ENCODE data around the gene HADH.

Gene HADH

GRCh38 chr4:108081256-108081655 is 91.6 kb downstream of the HADH start:
- TF ChIP-seq, protein P1, sequence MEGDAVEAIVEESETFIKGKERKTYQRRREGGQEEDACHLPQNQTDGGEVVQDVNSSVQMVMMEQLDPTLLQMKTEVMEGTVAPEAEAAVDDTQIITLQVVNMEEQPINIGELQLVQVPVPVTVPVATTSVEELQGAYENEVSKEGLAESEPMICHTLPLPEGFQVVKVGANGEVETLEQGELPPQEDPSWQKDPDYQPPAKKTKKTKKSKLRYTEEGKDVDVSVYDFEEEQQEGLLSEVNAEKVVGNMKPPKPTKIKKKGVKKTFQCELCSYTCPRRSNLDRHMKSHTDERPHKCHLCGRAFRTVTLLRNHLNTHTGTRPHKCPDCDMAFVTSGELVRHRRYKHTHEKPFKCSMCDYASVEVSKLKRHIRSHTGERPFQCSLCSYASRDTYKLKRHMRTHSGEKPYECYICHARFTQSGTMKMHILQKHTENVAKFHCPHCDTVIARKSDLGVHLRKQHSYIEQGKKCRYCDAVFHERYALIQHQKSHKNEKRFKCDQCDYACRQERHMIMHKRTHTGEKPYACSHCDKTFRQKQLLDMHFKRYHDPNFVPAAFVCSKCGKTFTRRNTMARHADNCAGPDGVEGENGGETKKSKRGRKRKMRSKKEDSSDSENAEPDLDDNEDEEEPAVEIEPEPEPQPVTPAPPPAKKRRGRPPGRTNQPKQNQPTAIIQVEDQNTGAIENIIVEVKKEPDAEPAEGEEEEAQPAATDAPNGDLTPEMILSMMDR (IDR thresholded peaks at IDR 0.05; ENCODE audit: borderline replicate concordance, control extremely low read depth, extremely low read depth, insufficient read depth, missing control alignments) = no peak
- no peak for DNase-seq (ENCODE audit: low spot score)
- in situ Hi-C loops (cut with MboI; ENCODE audit: low sequenced_read_pairs, unreplicated experiment) = no loop called here
